ENCODE data around the gene LENG1.
"Not testable (repeated sequence)": the region's sequence is repeated elsewhere in the genome, so short reads cannot be mapped to it uniquely, and the experiment has no call there.

DNA sequence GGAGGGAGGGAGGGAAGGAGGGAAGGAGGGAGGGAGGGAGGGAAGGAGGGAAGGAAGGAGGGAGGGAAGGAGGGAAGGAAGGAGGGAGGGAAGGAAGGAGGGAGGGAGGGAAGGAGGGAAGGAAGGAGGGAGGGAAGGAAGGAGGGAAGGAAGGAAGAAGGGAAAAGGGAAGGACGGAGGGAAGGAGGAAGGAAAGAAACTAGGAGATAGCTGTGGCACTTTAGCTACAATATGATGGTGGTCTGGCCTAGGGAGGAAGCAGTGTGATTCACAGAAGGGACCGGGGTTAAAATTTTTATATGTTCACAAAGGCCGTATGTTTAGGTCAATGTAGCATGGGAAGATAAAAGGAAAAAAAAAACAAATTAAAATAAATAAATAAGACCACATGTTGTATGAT, 22.4 kb upstream of the LENG1 start:
- TF ChIP-seq, protein P1, sequence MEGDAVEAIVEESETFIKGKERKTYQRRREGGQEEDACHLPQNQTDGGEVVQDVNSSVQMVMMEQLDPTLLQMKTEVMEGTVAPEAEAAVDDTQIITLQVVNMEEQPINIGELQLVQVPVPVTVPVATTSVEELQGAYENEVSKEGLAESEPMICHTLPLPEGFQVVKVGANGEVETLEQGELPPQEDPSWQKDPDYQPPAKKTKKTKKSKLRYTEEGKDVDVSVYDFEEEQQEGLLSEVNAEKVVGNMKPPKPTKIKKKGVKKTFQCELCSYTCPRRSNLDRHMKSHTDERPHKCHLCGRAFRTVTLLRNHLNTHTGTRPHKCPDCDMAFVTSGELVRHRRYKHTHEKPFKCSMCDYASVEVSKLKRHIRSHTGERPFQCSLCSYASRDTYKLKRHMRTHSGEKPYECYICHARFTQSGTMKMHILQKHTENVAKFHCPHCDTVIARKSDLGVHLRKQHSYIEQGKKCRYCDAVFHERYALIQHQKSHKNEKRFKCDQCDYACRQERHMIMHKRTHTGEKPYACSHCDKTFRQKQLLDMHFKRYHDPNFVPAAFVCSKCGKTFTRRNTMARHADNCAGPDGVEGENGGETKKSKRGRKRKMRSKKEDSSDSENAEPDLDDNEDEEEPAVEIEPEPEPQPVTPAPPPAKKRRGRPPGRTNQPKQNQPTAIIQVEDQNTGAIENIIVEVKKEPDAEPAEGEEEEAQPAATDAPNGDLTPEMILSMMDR (IDR thresholded peaks at IDR 0.05) = not testable (repeated sequence)
- not testable (repeated sequence) for TF ChIP-seq POLR2A (IDR thresholded peaks at IDR 0.05)
